ENCODE measurements around the gene CTSL.

CTSL gene

DNA sequence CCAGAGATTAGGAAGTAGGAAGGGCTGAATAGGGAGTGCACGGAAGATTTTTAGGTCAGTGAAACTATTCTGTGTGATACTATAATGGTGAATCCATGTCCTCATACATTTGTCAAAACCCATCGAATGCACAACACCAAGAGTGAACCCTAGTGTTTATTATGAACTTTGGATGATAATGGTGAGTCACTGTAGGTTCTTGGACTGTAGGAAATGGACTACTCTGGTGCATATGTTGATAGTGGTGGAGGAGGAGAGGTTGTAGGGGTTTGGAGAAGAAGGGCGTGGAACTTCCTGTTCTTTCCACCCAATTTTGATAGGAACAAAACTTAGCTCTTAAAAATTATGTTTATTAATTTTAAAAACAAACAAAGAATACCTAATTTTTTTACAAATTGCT lies 14.3 kb downstream of the CTSL start:
- CTCF ChIA-PET = no interaction called here
- Histone ChIP-seq H3K9me3 (ENCODE audit: control insufficient read depth, insufficient read depth, low read depth, low read length) (no peaks in the 10 kb centered on the region), H3K27ac (ENCODE audit: extremely low read depth, low read depth, low read length) (no peak overlapping the region), H3K36me3 (ENCODE audit: control insufficient read depth in 2 of 2, insufficient read depth in 1 of 2, low read length in 2 of 2) (no peaks in the 10 kb centered on the region), H3K4me3 (ENCODE audit: low read depth, low read length) (no peak overlapping the region), H3K4me1 (ENCODE audit: control insufficient read depth, insufficient read depth, low read length) (no peaks in the 10 kb centered on the region)
- TF ChIP-seq HOXD13 (CRISPR knock-in tag; IDR thresholded peaks at IDR 0.05; ENCODE audit: borderline replicate concordance) (no peak), ZNF514 (tag by site-specific recombination; IDR thresholded peaks at IDR 0.05) (no peak), KLF10 (tag by site-specific recombination; IDR thresholded peaks at IDR 0.05) (no peak), SALL2 (tag by site-specific recombination; IDR thresholded peaks at IDR 0.05; ENCODE audit: borderline replicate concordance) (no peak)
- TF ChIP-seq, protein P1, sequence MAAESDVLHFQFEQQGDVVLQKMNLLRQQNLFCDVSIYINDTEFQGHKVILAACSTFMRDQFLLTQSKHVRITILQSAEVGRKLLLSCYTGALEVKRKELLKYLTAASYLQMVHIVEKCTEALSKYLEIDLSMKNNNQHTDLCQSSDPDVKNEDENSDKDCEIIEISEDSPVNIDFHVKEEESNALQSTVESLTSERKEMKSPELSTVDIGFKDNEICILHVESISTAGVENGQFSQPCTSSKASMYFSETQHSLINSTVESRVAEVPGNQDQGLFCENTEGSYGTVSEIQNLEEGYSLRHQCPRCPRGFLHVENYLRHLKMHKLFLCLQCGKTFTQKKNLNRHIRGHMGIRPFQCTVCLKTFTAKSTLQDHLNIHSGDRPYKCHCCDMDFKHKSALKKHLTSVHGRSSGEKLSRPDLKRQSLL (tag by site-specific recombination; IDR thresholded peaks at IDR 0.05) = no peak
- TF ChIP-seq, protein P2, sequence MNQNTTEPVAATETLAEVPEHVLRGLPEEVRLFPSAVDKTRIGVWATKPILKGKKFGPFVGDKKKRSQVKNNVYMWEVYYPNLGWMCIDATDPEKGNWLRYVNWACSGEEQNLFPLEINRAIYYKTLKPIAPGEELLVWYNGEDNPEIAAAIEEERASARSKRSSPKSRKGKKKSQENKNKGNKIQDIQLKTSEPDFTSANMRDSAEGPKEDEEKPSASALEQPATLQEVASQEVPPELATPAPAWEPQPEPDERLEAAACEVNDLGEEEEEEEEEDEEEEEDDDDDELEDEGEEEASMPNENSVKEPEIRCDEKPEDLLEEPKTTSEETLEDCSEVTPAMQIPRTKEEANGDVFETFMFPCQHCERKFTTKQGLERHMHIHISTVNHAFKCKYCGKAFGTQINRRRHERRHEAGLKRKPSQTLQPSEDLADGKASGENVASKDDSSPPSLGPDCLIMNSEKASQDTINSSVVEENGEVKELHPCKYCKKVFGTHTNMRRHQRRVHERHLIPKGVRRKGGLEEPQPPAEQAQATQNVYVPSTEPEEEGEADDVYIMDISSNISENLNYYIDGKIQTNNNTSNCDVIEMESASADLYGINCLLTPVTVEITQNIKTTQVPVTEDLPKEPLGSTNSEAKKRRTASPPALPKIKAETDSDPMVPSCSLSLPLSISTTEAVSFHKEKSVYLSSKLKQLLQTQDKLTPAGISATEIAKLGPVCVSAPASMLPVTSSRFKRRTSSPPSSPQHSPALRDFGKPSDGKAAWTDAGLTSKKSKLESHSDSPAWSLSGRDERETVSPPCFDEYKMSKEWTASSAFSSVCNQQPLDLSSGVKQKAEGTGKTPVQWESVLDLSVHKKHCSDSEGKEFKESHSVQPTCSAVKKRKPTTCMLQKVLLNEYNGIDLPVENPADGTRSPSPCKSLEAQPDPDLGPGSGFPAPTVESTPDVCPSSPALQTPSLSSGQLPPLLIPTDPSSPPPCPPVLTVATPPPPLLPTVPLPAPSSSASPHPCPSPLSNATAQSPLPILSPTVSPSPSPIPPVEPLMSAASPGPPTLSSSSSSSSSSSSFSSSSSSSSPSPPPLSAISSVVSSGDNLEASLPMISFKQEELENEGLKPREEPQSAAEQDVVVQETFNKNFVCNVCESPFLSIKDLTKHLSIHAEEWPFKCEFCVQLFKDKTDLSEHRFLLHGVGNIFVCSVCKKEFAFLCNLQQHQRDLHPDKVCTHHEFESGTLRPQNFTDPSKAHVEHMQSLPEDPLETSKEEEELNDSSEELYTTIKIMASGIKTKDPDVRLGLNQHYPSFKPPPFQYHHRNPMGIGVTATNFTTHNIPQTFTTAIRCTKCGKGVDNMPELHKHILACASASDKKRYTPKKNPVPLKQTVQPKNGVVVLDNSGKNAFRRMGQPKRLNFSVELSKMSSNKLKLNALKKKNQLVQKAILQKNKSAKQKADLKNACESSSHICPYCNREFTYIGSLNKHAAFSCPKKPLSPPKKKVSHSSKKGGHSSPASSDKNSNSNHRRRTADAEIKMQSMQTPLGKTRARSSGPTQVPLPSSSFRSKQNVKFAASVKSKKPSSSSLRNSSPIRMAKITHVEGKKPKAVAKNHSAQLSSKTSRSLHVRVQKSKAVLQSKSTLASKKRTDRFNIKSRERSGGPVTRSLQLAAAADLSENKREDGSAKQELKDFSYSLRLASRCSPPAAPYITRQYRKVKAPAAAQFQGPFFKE (tag by site-specific recombination; IDR thresholded peaks at IDR 0.05; ENCODE audit: borderline replicate concordance) = no peak
- TF ChIP-seq, protein P3, sequence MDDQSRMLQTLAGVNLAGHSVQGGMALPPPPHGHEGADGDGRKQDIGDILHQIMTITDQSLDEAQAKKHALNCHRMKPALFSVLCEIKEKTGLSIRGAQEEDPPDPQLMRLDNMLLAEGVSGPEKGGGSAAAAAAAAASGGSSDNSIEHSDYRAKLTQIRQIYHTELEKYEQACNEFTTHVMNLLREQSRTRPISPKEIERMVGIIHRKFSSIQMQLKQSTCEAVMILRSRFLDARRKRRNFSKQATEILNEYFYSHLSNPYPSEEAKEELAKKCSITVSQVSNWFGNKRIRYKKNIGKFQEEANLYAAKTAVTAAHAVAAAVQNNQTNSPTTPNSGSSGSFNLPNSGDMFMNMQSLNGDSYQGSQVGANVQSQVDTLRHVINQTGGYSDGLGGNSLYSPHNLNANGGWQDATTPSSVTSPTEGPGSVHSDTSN (CRISPR knock-in tag; IDR thresholded peaks at IDR 0.05) = no peak
- POLR2A ChIA-PET = no interaction called here

DNA sequence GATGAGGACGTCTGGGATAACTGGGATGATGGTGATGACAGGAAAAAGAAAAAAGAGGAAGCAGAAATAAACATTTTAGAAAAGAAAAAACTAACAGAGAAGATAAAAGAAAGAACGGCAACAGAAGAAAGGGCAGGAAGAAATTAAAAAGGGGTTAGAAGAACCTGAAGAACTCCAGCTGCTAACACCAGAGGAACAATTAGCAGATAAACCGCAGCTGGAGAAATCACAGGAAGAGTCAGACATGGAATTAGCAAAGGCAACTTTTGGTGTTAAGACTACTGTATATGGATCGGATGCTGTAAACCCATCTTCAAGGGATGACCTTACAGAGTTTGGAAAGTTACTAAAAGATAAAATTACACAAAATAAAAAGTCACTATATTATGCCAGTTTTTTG lies 15.4 kb downstream of the CTSL start:
- no peak overlapping the region for H3K4me3 ChIP-seq (ENCODE audit: low read depth, low read length)
- H3K36me3 ChIP-seq (ENCODE audit: control insufficient read depth in 2 of 2, insufficient read depth in 1 of 2, low read length in 2 of 2) = no peaks in the 10 kb centered on the region
- H3K4me1 ChIP-seq (ENCODE audit: control insufficient read depth, insufficient read depth, low read length) = no peaks in the 10 kb centered on the region
- CTCF ChIA-PET = no interaction called here
- POLR2A ChIA-PET = no interaction called here
- no peak overlapping the region for H3K27ac ChIP-seq (ENCODE audit: extremely low read depth, low read depth, low read length)
- no peaks in the 10 kb centered on the region for H3K9me3 ChIP-seq (ENCODE audit: control insufficient read depth, insufficient read depth, low read depth, low read length)
- TF ChIP-seq ZBTB8A (tag by site-specific recombination; IDR thresholded peaks at IDR 0.05) (no peak), ZNF266 (tag by site-specific recombination; IDR thresholded peaks at IDR 0.05; ENCODE audit: low read depth) (no peak), ZNF146 (tag by site-specific recombination; IDR thresholded peaks at IDR 0.05) (no peak), ZNF175 (tag by site-specific recombination; IDR thresholded peaks at IDR 0.05) (no peak), GLI4 (tag by site-specific recombination; IDR thresholded peaks at IDR 0.05) (no peak), ZNF10 (tag by site-specific recombination; IDR thresholded peaks at IDR 0.05) (no peak), ZNF350 (tag by site-specific recombination; IDR thresholded peaks at IDR 0.05) (no peak), ZNF174 (tag by site-specific recombination; IDR thresholded peaks at IDR 0.05) (no peak), REPIN1 (tag by site-specific recombination; IDR thresholded peaks at IDR 0.05; ENCODE audit: low read depth) (no peak), HOXA7 (CRISPR knock-in tag; IDR thresholded peaks at IDR 0.05; ENCODE audit: borderline replicate concordance) (no peak), ZNF157 (tag by site-specific recombination; IDR thresholded peaks at IDR 0.05) (no peak)
- TF ChIP-seq, protein P4, sequence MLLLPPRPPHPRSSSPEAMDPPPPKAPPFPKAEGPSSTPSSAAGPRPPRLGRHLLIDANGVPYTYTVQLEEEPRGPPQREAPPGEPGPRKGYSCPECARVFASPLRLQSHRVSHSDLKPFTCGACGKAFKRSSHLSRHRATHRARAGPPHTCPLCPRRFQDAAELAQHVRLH (tag by site-specific recombination; IDR thresholded peaks at IDR 0.05) = no peak
- TF ChIP-seq, protein P5, sequence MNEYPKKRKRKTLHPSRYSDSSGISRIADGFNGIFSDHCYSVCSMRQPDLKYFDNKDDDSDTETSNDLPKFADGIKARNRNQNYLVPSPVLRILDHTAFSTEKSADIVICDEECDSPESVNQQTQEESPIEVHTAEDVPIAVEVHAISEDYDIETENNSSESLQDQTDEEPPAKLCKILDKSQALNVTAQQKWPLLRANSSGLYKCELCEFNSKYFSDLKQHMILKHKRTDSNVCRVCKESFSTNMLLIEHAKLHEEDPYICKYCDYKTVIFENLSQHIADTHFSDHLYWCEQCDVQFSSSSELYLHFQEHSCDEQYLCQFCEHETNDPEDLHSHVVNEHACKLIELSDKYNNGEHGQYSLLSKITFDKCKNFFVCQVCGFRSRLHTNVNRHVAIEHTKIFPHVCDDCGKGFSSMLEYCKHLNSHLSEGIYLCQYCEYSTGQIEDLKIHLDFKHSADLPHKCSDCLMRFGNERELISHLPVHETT (tag by site-specific recombination; IDR thresholded peaks at IDR 0.05) = no peak
- TF ChIP-seq, protein P6, sequence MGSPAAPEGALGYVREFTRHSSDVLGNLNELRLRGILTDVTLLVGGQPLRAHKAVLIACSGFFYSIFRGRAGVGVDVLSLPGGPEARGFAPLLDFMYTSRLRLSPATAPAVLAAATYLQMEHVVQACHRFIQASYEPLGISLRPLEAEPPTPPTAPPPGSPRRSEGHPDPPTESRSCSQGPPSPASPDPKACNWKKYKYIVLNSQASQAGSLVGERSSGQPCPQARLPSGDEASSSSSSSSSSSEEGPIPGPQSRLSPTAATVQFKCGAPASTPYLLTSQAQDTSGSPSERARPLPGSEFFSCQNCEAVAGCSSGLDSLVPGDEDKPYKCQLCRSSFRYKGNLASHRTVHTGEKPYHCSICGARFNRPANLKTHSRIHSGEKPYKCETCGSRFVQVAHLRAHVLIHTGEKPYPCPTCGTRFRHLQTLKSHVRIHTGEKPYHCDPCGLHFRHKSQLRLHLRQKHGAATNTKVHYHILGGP (tag by site-specific recombination; IDR thresholded peaks at IDR 0.05) = no peak
